Measurements from ENCODE around the gene CIITA.

Gene CIITA

GRCh38 chr16:10865991-10866966 is 10.7 kb upstream of the CIITA start:
- H3K4me3 ChIP-seq (replicated peaks in 1 of 2; ENCODE audit: low read depth in 2 of 2, low read length in 2 of 2), result no peak overlapping the region
- no peak for TF ChIP-seq CTCF (IDR thresholded peaks at IDR 0.05; ENCODE audit: low read depth, low read length)

GRCh38 chr16:10867199-10867598 is 9.8 kb upstream of the CIITA start:
- TF ChIP-seq CTCF (IDR thresholded peaks at IDR 0.05; ENCODE audit: low read depth, low read length), result no peak
- DNase-seq (ENCODE audit: low read depth in 2 of 2), result no peak
- H3K4me3 ChIP-seq (replicated peaks in 1 of 2; ENCODE audit: low read depth in 2 of 2, low read length in 2 of 2), result no peak overlapping the region

More at GRCh38 chr16:10865991-10866966, 10.7 kb upstream of the CIITA start:
- no peak for DNase-seq (ENCODE audit: low read depth in 2 of 2)

- no peak overlapping the region for H3K4me3 ChIP-seq (replicated peaks in 1 of 2; ENCODE audit: low read depth in 2 of 2, low read length in 2 of 2)
- no peak for DNase-seq (ENCODE audit: low read depth in 2 of 2)
- no peak for TF ChIP-seq CTCF (IDR thresholded peaks at IDR 0.05; ENCODE audit: low read depth, low read length)
These were observed 8.9 kb upstream of the CIITA start for GRCh38 chr16:10868104-10868595.

- no peak for DNase-seq (ENCODE audit: low read depth in 2 of 2)
- TF ChIP-seq CTCF (IDR thresholded peaks at IDR 0.05; ENCODE audit: low read depth, low read length), result no peak
- no peak overlapping the region for H3K4me3 ChIP-seq (replicated peaks in 1 of 2; ENCODE audit: low read depth in 2 of 2, low read length in 2 of 2)
These were observed 8.2 kb upstream of the CIITA start for GRCh38 chr16:10868596-10869469.

GRCh38 chr16:10870137-10870776 is 6.7 kb upstream of the CIITA start:
- TF ChIP-seq CTCF (IDR thresholded peaks at IDR 0.05; ENCODE audit: low read depth, low read length), result no peak
- H3K4me3 ChIP-seq (replicated peaks in 1 of 2; ENCODE audit: low read depth in 2 of 2, low read length in 2 of 2), result no peak overlapping the region
- no peak for DNase-seq (ENCODE audit: low read depth in 2 of 2)

- DNase-seq (ENCODE audit: low read depth in 2 of 2), result no peak
- no peak overlapping the region for H3K4me3 ChIP-seq (replicated peaks in 1 of 2; ENCODE audit: low read depth in 2 of 2, low read length in 2 of 2)
- no peak for TF ChIP-seq CTCF (IDR thresholded peaks at IDR 0.05; ENCODE audit: low read depth, low read length)
These were observed 6.2 kb upstream of the CIITA start for GRCh38 chr16:10870808-10871156.

Measured in cardiac fibroblast (primary cell).